H9 (cell line): Measurements from ENCODE around the gene ANK2. TPM values are rescaled to one million over a fixed set of nuclear protein-coding genes. Genes with fewer than 3 reads are reported as not detected.

Experiments used
- DNase-seq: peaks from one replicate; pipeline ENCODE4 v3.0.0-alpha.2; 2017
- H2AFZ ChIP-seq: one replicate; pipeline ENCODE4 v1.6.1; 2013; ENCODE audit warnings: mild to moderate bottlenecking, low read length, control low read depth, moderate library complexity
- H2AK5ac ChIP-seq: 2 replicates; pipeline ENCODE4 v1.6.1; 2013; ENCODE audit warnings: low read length, control low read depth, mixed read lengths; ENCODE audit not compliant: insufficient read length
- H2BK120ac ChIP-seq: one replicate; pipeline ENCODE4 v1.6.1; 2013; ENCODE audit warnings: low read depth, mild to moderate bottlenecking, low read length, control low read depth, inconsistent platforms; ENCODE audit not compliant: poor library complexity, severe bottlenecking
- H2BK12ac ChIP-seq: 2 replicates; pipeline ENCODE4 v1.6.1; 2013; ENCODE audit warnings: low read length, control low read depth, mixed read lengths, low read depth; ENCODE audit not compliant: insufficient read length
- H2BK15ac ChIP-seq: 2 replicates; pipeline ENCODE4 v1.6.1; 2013; ENCODE audit warnings: low read depth, low read length, control low read depth
- H2BK20ac ChIP-seq: one replicate; pipeline ENCODE4 v1.6.1; 2013; ENCODE audit warnings: low read depth, mild to moderate bottlenecking, low read length, control low read depth, inconsistent platforms; ENCODE audit not compliant: poor library complexity, severe bottlenecking
- H2BK5ac ChIP-seq: 2 replicates; pipeline ENCODE4 v1.6.1; 2013; ENCODE audit warnings: low read length, control low read depth, mixed read lengths; ENCODE audit not compliant: insufficient read length
- H3K14ac ChIP-seq: 2 replicates; pipeline ENCODE4 v1.6.1; 2013; ENCODE audit warnings: low read length, control low read depth; ENCODE audit not compliant: insufficient read depth
- H3K18ac ChIP-seq: 2 replicates; pipeline ENCODE4 v1.6.1; 2013; ENCODE audit warnings: low read depth, mild to moderate bottlenecking, mixed read lengths, low read length, control low read depth; ENCODE audit not compliant: insufficient read length
- H3K23ac ChIP-seq: 2 replicates; pipeline ENCODE4 v1.6.1; 2013; ENCODE audit warnings: low read length, control low read depth, mixed read lengths, low read depth; ENCODE audit not compliant: insufficient read length
- H3K23me2 ChIP-seq: 2 replicates; pipeline ENCODE4 v1.6.1; 2013; ENCODE audit warnings: low read depth, mild to moderate bottlenecking, mixed read lengths, low read length, control low read depth; ENCODE audit not compliant: insufficient read length, poor library complexity, severe bottlenecking
- H3K27ac ChIP-seq: 2 replicates; pipeline ENCODE4 v1.5.1; 2013; ENCODE audit warnings: low read length, control low read depth, mixed read lengths, low read depth; ENCODE audit not compliant: insufficient read length
- H3K27me3 ChIP-seq: 2 replicates; pipeline ENCODE4 v1.6.1; 2013; ENCODE audit warnings: low read length, control low read depth, inconsistent platforms; ENCODE audit not compliant: insufficient read depth
- H3K4ac ChIP-seq: 2 replicates; pipeline ENCODE4 v1.6.1; 2013; ENCODE audit warnings: low read depth, mild to moderate bottlenecking, control low read depth, inconsistent platforms, low read length, moderate library complexity
- H3K4me1 ChIP-seq: 2 replicates; pipeline ENCODE4 v1.6.1; 2013; ENCODE audit warnings: low read length, control low read depth, inconsistent platforms; ENCODE audit not compliant: insufficient read depth
- H3K4me2 ChIP-seq: 2 replicates; pipeline ENCODE4 v1.6.1; 2013; ENCODE audit warnings: low read length, control low read depth, mixed read lengths; ENCODE audit not compliant: insufficient read length, insufficient read depth
- H3K56ac ChIP-seq: 2 replicates; pipeline ENCODE4 v1.6.1; 2013; ENCODE audit warnings: low read depth, mild to moderate bottlenecking, mixed read lengths, low read length, control low read depth; ENCODE audit not compliant: insufficient read length
- H3K79me1 ChIP-seq: 2 replicates; pipeline ENCODE4 v1.6.1; 2013; ENCODE audit warnings: low read depth, mild to moderate bottlenecking, moderate library complexity, low read length, control low read depth, inconsistent platforms; ENCODE audit not compliant: insufficient read depth, poor library complexity, severe bottlenecking
- H3K79me2 ChIP-seq: 2 replicates; pipeline ENCODE4 v1.6.1; 2013; ENCODE audit warnings: low read length, control low read depth, inconsistent platforms; ENCODE audit not compliant: insufficient read depth
- H3K9ac ChIP-seq: 2 replicates; pipeline ENCODE4 v1.6.1; 2013; ENCODE audit warnings: low read length, control low read depth, mixed read lengths; ENCODE audit not compliant: insufficient read length; ENCODE audit errors: extremely low read depth
- H3K9me3 ChIP-seq: one replicate; pipeline ENCODE4 v1.6.1; 2013; ENCODE audit warnings: low read depth, low read length, inconsistent platforms; ENCODE audit not compliant: control insufficient read depth
- H3T11ph ChIP-seq: one replicate; pipeline ENCODE4 v1.6.1; 2013; ENCODE audit warnings: mild to moderate bottlenecking, low read length, control low read depth, inconsistent platforms
- H4K20me1 ChIP-seq: one replicate; pipeline ENCODE4 v1.6.1; 2013; ENCODE audit not compliant: control insufficient read depth, insufficient read length, insufficient read depth
- H4K5ac ChIP-seq: 2 replicates; pipeline ENCODE4 v1.6.1; 2013; ENCODE audit warnings: low read depth, mild to moderate bottlenecking, mixed read lengths, low read length, control low read depth; ENCODE audit not compliant: insufficient read length
- H4K8ac ChIP-seq: replicated peaks from 2 replicates; pipeline ENCODE4 v1.6.1; 2013; ENCODE audit warnings: low read length, control low read depth, mixed read lengths, low read depth; ENCODE audit not compliant: insufficient read length
- H4K91ac ChIP-seq: 2 replicates; pipeline ENCODE4 v1.6.1; 2013; ENCODE audit warnings: low read depth, mild to moderate bottlenecking, moderate library complexity, mixed read lengths, low read length, control low read depth; ENCODE audit not compliant: insufficient read length
- H3K27ac Mint-ChIP-seq, 3 experiments: 2 replicates in 2 of 3; 3 replicates in 1 of 3; pipeline ENCODE4 v1.8.0; 2020 to 2021; ENCODE audit warnings: mixed read lengths in 3 of 3, mild to moderate bottlenecking in 1 of 3, moderate library complexity in 1 of 3
- H3K27me3 Mint-ChIP-seq: 2 replicates; pipeline ENCODE4 v1.8.0; 2021; ENCODE audit warnings: low read depth, mild to moderate bottlenecking, moderate library complexity, mixed read lengths
- H3K36me3 Mint-ChIP-seq, 3 experiments: 2 replicates in 2 of 3; 3 replicates in 1 of 3; pipeline ENCODE4 v1.8.0; 2020 to 2021; ENCODE audit warnings: low read depth in 3 of 3, mixed read lengths in 3 of 3; ENCODE audit not compliant: insufficient read depth in 1 of 3
- H3K4me1 Mint-ChIP-seq, 2 experiments: 2 replicates each; pipeline ENCODE4 v1.8.0; 2020; ENCODE audit warnings: mixed read lengths in 2 of 2
- H3K4me3 Mint-ChIP-seq, 2 experiments: 2 replicates in 1 of 2; 3 replicates in 1 of 2; pipeline ENCODE4 v1.8.0; 2020 to 2021; ENCODE audit warnings: mild to moderate bottlenecking in 2 of 2, mixed read lengths in 2 of 2, moderate library complexity in 1 of 2
- H3K9me3 Mint-ChIP-seq, 2 experiments: 2 replicates in 1 of 2; 3 replicates in 1 of 2; pipeline ENCODE4 v1.8.0; 2020; ENCODE audit warnings: mild to moderate bottlenecking in 2 of 2, mixed read lengths in 2 of 2, moderate library complexity in 1 of 2
- CTCF ChIP-seq: fragments of 200-600 bp; sonication (generic); conservative IDR thresholded peaks from 3 replicates; pipeline ENCODE4 v1.8.0; 2021; ENCODE audit warnings: antibody characterized with exemption, mild to moderate bottlenecking
- WGBS: extraction: QIAGEN DNeasy Blood & Tissue Kit; methylation state at CpG from one replicate; pipeline ENCODE4 v1.1.7; 2013; ENCODE audit warnings: missing lambda C conversion rate, low lambda C conversion rate, mixed read lengths; ENCODE audit not compliant: insufficient read length; ENCODE audit errors: extremely low coverage; 5-methylcytosine and 5-hydroxymethylcytosine counted together
- total RNA-seq: library from RNA; stranded (reverse); gene quantifications from 2 replicates; pipeline ENCODE4 v1.2.1, GENCODE V29; 2021

ANK2 gene
- total RNA-seq, 1 experiment from 2014 or later, result 36.8 TPM

- peaks cover 60 to 67% of the 10 kb centered on the region in 2 experiments for H3K4me1 Mint-ChIP-seq
- H3K27me3 Mint-ChIP-seq, result no peaks in the 10 kb centered on the region
- Histone ChIP-seq H3K9me3 (no peaks in the 10 kb centered on the region), H3K79me2 (no peaks in the 10 kb centered on the region), H3K4me2 (no peak overlapping the region), H3T11ph (no peak overlapping the region), H3K79me1 (no peaks in the 10 kb centered on the region), H3K27ac (no peak overlapping the region), H2BK15ac (no peak overlapping the region), H3K9ac (no peak overlapping the region), H2BK12ac (no peak overlapping the region), H3K56ac (no peak overlapping the region), H4K8ac (no peak overlapping the region), H2BK20ac (no peak overlapping the region), H3K23me2 (no peaks in the 10 kb centered on the region), H4K20me1 (no peaks in the 10 kb centered on the region), H4K5ac (no peak overlapping the region), H3K4ac (no peak overlapping the region), H2AFZ (no peak overlapping the region), H3K23ac (no peak overlapping the region), H3K4me1 (peaks cover 11% of the 10 kb centered on the region), H2BK120ac (no peak overlapping the region), H2AK5ac (no peak overlapping the region), H4K91ac (no peak overlapping the region), H3K27me3 (no peaks in the 10 kb centered on the region), H3K14ac (no peak overlapping the region), H2BK5ac (no peak overlapping the region), H3K18ac (no peak overlapping the region)
- no CpG with 5 or more reads among the region's 10 CpGs for WGBS
- DNase-seq, result no peak
- H3K36me3 Mint-ChIP-seq, result peaks cover 2 to 20% (median 6%) of the 10 kb centered on the region in 3 experiments
- no peak for TF ChIP-seq CTCF
- peak overlapping the region; percentile 7 to 93 (median 24); a peak in 5 of 7 replicates for H3K27ac Mint-ChIP-seq
- peaks cover 0 to 5% of the 10 kb centered on the region in 2 experiments; a peak in 1 of 5 replicates for H3K9me3 Mint-ChIP-seq
- H3K4me3 Mint-ChIP-seq, result 0 out of 5 replicates have a peak overlapping the region, but pooled peaks of 1 of the 2 experiments have one; percentile 17
Observed at GRCh38 chr4:113146876-113147358, 97.5 kb downstream of the ANK2 start.
